Uterus (tissue), 4 donors: Measurements from ENCODE around the gene ACTN3. TPM values are rescaled to one million over a fixed set of nuclear protein-coding genes. Genes with fewer than 3 reads are reported as not detected.
"Not testable (repeated sequence)": the region's sequence is repeated elsewhere in the genome, so short reads cannot be mapped to it uniquely, and the experiment has no call there.

ENCODE experiments used
- DNase-seq, 2 donors: peaks; one replicate each; pipeline ENCODE4 v3.0.0-alpha.2; 2019 to 2020
- H3K27ac ChIP-seq, 2 donors: fragments of 200-600 bp; sonication (generic); 1 replicate in 1 of 2; 2 replicates in 1 of 2; pipeline ENCODE4 v1.5.1; 2016 to 2018
- H3K27me3 ChIP-seq, 2 donors: fragments of 200-600 bp; sonication (generic); one replicate each; pipeline ENCODE4 v1.5.1; 2018 to 2019; ENCODE audit warnings: control low read depth in 1 of 2
- H3K36me3 ChIP-seq, 2 donors: fragments of 200-600 bp; sonication (generic); one replicate each; pipeline ENCODE4 v1.5.1; 2019; ENCODE audit warnings: control low read depth in 1 of 2
- H3K4me1 ChIP-seq, 2 donors: fragments of 200-600 bp; sonication (generic); one replicate each; pipeline ENCODE4 v1.5.1; 2018 to 2019; ENCODE audit warnings: control low read depth in 1 of 2
- H3K4me3 ChIP-seq, 2 donors: fragments of 200-600 bp; sonication (generic); 1 replicate in 1 of 2; 2 replicates in 1 of 2; pipeline ENCODE4 v1.5.1; 2018 to 2019; ENCODE audit warnings: mild to moderate bottlenecking in 1 of 2
- H3K9me3 ChIP-seq, 2 donors: fragments of 200-600 bp; sonication (generic); one replicate each; pipeline ENCODE4 v1.5.1; 2019; ENCODE audit warnings: control low read depth in 1 of 2
- CTCF ChIP-seq, 4 experiments: fragments of 200-600 bp in 2 of 4; fragments of 450-650 bp in 2 of 4; sonication (generic) in 2 of 4; IDR thresholded peaks; one replicate each; pipeline ENCODE4 v1.5.1; 2016 to 2019; ENCODE audit warnings: antibody characterized with exemption in 4 of 4, mild to moderate bottlenecking in 2 of 4, moderate library complexity in 1 of 4
- POLR2A ChIP-seq, 2 donors: fragments of 450-650 bp; IDR thresholded peaks; one replicate each; pipeline ENCODE4 v1.6.1; 2016; ENCODE audit warnings: antibody characterized with exemption in 2 of 2, mild to moderate bottlenecking in 1 of 2, moderate library complexity in 1 of 2
- intact Hi-C: fragments of 100-400 bp; cut with DNase I; formaldehyde crosslinking; loops from one replicate; pipeline ENCODE4 v1.15.1; 2023; ENCODE audit warnings: low total_unique reads
- total RNA-seq, 4 donors: library from RNA; depleted of rRNA in 3 of 4; stranded (reverse); fragments of >200 nt in 3 of 4; gene quantifications; one replicate each; pipeline versions ENCODE4 v1.1.0 to v1.2.4, GENCODE V29; 2014 to 2023
- donor health status: DM: yes; HTN: yes; CAD: no.

Gene ACTN3
- total RNA-seq, 4 donors from 2014 or later = 0.46 TPM; not detected in 3

GRCh38 chr11:66604155-66604554, 57.5 kb downstream of the ACTN3 start:
- Histone ChIP-seq H3K4me1 (peaks cover 0 to 4% of the 10 kb centered on the region in 2 donors), H3K27ac (no peak overlapping the region), H3K36me3 (no peaks in the 10 kb centered on the region), H3K27me3 (no peaks in the 10 kb centered on the region), H3K4me3 (no peak overlapping the region), H3K9me3 (no peaks in the 10 kb centered on the region)
- no peak for DNase-seq
- intact Hi-C loops = no loop called here
- TF ChIP-seq POLR2A (IDR thresholded peaks at IDR 0.05) = no peak
- TF ChIP-seq CTCF (IDR thresholded peaks at IDR 0.05) = no peak

- H3K4me1 ChIP-seq, H3K27me3 ChIP-seq, DNase-seq, intact Hi-C loops, H3K9me3 ChIP-seq, H3K4me3 ChIP-seq, H3K36me3 ChIP-seq: not testable (repeated sequence)
- peak overlapping the region; percentile 23 to 73 for H3K27ac ChIP-seq
Observed at GRCh38 chr11:66606608-66607007, 59.9 kb downstream of the ACTN3 start.

- Histone ChIP-seq H3K9me3 (no peaks in the 10 kb centered on the region), H3K27me3 (no peaks in the 10 kb centered on the region), H3K4me3 (no peak overlapping the region), H3K4me1 (peaks cover 0 to 4% of the 10 kb centered on the region in 2 donors), H3K27ac (peak overlapping the region; percentile 23 to 73), H3K36me3 (no peaks in the 10 kb centered on the region)
- intact Hi-C loops = no loop called here
- peak; percentile 67 to 74 for DNase-seq
- no peak for TF ChIP-seq CTCF (IDR thresholded peaks at IDR 0.05)
- TF ChIP-seq POLR2A (IDR thresholded peaks at IDR 0.05) = no peak
Observed at GRCh38 chr11:66607126-66607834, 60.6 kb downstream of the ACTN3 start.

GRCh38 chr11:66609721-66610617, 63.3 kb downstream of the ACTN3 start:
- H3K27me3 ChIP-seq = no peaks in the 10 kb centered on the region
- intact Hi-C loops = no loop called here
- H3K4me1 ChIP-seq = peaks cover 0 to 4% of the 10 kb centered on the region in 2 donors
- no peaks in the 10 kb centered on the region for H3K9me3 ChIP-seq
- no peak for DNase-seq
- no peak overlapping the region for H3K27ac ChIP-seq
- no peak overlapping the region for H3K4me3 ChIP-seq
- no peaks in the 10 kb centered on the region for H3K36me3 ChIP-seq
- TF ChIP-seq CTCF (IDR thresholded peaks at IDR 0.05) (no peak), POLR2A (IDR thresholded peaks at IDR 0.05) (no peak)

GRCh38 chr11:66612458-66612857, 65.8 kb downstream of the ACTN3 start:
- H3K27ac ChIP-seq = no peak overlapping the region
- H3K4me3 ChIP-seq = no peak overlapping the region
- DNase-seq = no peak
- TF ChIP-seq POLR2A (IDR thresholded peaks at IDR 0.05) (no peak), CTCF (IDR thresholded peaks at IDR 0.05) (no peak)
- H3K27me3 ChIP-seq = no peaks in the 10 kb centered on the region
- peaks cover 0 to 4% of the 10 kb centered on the region in 2 donors for H3K4me1 ChIP-seq
- no peaks in the 10 kb centered on the region for H3K9me3 ChIP-seq
- intact Hi-C loops = no loop called here
- no peaks in the 10 kb centered on the region for H3K36me3 ChIP-seq

Other genes with a start within 250 kb of the ACTN3 start
- 10 to 100 TPM; 14.1 to 91.2 (median 46.2) TPM for gene CD248, start 229.9 kb upstream of the ACTN3 start, total RNA-seq
- 10 to 100 TPM in 2 of 4 donors, 1 to 10 TPM in 2; 1.8 to 26.6 (median 8.6) TPM for gene RIN1, start 210.5 kb upstream of the ACTN3 start, total RNA-seq
- gene BRMS1, start 201.8 kb upstream of the ACTN3 start, total RNA-seq = 10 to 100 TPM; 15.0 to 77.4 (median 21.9) TPM
- 10 to 100 TPM; 13.2 to 44.8 (median 26.2) TPM for gene B4GAT1, start 199.3 kb upstream of the ACTN3 start, total RNA-seq
- gene SLC29A2, start 175.1 kb upstream of the ACTN3 start, total RNA-seq = 1 to 10 TPM in 2 of 4 donors, under 1 TPM in 1, not detected in 1; 0.26 to 3.5 (median 1.5) TPM
- 10 to 100 TPM in 1 of 4 donors, 1 to 10 TPM in 1, under 1 TPM in 1, not detected in 1; 0.97 to 12.6 (median 1.5) TPM for gene NPAS4, start 125.9 kb upstream of the ACTN3 start, total RNA-seq
- gene MRPL11, start 108.1 kb upstream of the ACTN3 start, total RNA-seq = 10 to 100 TPM; 28.7 to 57.9 (median 33.4) TPM
- gene PELI3, start 80.0 kb upstream of the ACTN3 start, total RNA-seq = 10 to 100 TPM; 13.8 to 35.0 (median 24.0) TPM
- gene DPP3, start 66.5 kb upstream of the ACTN3 start, total RNA-seq = 10 to 100 TPM in 2 of 4 donors, 1 to 10 TPM in 2; 2.1 to 14.1 (median 8.7) TPM
- 10 to 100 TPM; 32.1 to 84.4 (median 56.8) TPM for gene BBS1, start 36.3 kb upstream of the ACTN3 start, total RNA-seq
- gene ZDHHC24, start 855 bp upstream of the ACTN3 start, total RNA-seq = 10 to 100 TPM in 2 of 4 donors, 1 to 10 TPM in 1, under 1 TPM in 1; 0.29 to 11.9 (median 8.9) TPM
- gene CTSF, start 21.7 kb downstream of the ACTN3 start, total RNA-seq = 10 to 100 TPM; 61.2 to 89.1 (median 83.6) TPM
- under 1 TPM in 1 of 4 donors, not detected in 3; 0.52 TPM for gene CCDC87, start 46.2 kb downstream of the ACTN3 start, total RNA-seq
- 10 to 100 TPM; 13.5 to 52.0 (median 42.9) TPM for gene CCS, start 46.3 kb downstream of the ACTN3 start, total RNA-seq
- 10 to 100 TPM; 15.1 to 86.4 (median 53.2) TPM for gene RBM14, start 69.7 kb downstream of the ACTN3 start, total RNA-seq
- gene RBM4, start 91.8 kb downstream of the ACTN3 start, total RNA-seq = 100 to 1,000 TPM in 2 of 4 donors, 10 to 100 TPM in 2; 32.4 to 146 (median 94.8) TPM
- 10 to 100 TPM in 3 of 4 donors, 1 to 10 TPM in 1; 5.0 to 60.3 (median 20.1) TPM for gene RBM4B, start 131.0 kb downstream of the ACTN3 start, total RNA-seq
- gene SPTBN2, start 182.3 kb downstream of the ACTN3 start, total RNA-seq = 10 to 100 TPM in 1 of 4 donors, 1 to 10 TPM in 1, under 1 TPM in 2; under 0.01 to 31.0 (median 1.6) TPM